GM10266 (cell line): Measurements from ENCODE around the gene RHO.

Experiments used
- DNase-seq: peaks from one replicate; pipeline ENCODE4 v3.0.0; 2012; ENCODE audit errors: extremely low spot score
- CTCF ChIP-seq: IDR thresholded peaks from 2 replicates; pipeline ENCODE4 v1.5.1; 2012; ENCODE audit warnings: mild to moderate bottlenecking, low read depth; ENCODE audit not compliant: control insufficient read depth, insufficient read depth; ENCODE audit errors: missing control alignments

RHO gene

DNA sequence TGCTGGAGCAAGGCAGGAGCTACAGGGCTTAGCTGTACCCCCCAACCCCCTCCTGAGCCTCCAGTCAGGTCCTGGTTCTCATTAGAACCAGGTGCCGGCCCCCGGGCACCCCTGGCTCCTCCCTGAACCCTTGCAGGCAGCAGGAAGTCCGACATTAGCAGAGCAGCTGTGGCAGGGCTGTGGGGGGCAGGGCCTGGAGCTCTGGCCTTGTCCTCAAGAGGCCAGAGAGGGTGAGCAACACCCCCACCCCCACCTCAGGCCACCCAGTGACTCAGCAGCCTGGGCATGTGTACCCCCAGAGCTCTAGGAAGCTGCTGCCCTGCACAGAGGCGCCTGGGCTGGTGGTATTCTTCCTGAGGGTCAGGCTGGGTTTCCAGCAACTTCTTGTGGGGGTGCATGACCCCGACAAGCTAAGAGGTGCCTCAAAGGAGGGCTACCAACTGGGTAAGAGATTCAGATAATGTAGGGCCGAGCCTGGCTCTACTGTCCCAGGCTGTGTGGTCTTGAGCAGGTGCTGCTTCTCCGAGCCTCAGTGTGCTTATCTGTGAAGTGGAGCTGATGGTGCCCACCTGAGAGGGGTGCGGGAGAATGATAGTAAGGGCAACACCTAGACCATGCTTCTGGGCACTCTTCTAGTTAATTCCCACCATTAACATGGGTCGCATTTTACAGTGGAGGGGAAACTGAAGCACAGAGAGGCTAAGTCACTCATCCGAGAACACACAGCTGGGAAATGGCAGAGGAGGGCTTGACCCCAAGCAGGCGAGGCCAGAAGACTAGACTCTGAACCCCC lies 30.5 kb downstream of the RHO start:
- no peak for DNase-seq

DNA sequence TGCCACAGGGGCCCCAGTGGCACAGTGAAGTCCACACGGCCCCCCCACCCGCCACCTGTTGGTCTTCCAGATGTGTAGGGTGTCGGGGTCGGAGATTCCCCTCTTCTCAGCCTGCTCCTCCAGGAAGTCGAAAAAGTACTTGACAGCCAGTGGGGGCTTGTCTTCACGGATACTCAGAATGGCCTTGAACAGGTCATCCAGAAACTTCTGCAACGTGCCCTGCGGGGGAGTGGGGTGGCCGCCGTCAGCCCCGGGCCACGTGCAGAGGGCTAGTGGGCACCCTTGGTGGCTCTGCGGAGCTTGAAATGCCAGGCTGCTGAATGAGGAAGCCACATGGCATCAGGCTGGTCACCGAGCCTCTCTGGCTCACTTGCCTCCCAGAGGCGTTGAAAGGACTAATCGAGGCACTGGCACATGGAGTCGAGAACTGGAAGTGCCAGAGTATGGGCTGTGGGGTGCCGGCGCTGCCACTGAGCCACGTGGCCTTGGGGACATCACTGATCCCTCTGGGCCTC lies 31.2 kb downstream of the RHO start:
- DNase-seq, result no peak
- no peak for TF ChIP-seq CTCF

More for the DNA sequence above, 30.5 kb downstream of the RHO start:
- no peak for TF ChIP-seq CTCF

- no peak for TF ChIP-seq CTCF
- DNase-seq, result no peak
These were observed 31.9 kb downstream of the RHO start for GRCh38 chr3:129560269-129560787.

DNA sequence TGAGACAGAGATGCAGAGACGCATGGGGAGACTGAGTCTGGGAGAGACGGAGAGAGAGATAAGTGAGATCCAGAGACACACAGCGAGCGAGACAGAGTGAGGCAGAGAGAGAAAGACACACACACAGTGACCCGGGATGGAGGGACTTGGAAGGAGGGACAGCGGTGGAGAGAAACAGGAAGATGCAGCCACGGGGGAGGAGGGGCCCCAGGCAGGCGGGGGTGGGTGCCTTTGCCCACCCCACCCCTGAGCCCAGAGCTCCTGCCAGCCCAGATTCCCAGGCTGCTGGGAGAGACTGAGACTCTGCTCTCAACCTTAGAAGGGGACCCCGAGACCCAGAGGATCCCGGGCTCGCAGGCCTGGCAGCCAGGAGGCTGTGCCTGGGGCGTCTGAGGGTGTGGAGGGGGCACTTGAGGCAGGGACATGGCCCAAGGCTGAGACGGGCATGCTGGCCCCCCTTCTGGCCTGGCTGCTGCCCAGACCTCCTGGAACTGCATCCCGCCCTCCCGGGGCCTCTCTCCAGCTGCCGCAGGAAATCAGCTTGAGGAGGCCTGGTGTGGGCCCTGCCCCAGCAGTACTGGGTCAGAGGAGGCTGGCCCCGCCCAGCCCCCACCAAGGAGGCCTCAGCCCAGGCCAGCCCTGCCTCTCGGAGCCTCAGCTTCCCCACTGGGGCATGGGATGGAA lies 32.6 kb downstream of the RHO start:
- no peak for DNase-seq
- TF ChIP-seq CTCF, result no peak

- TF ChIP-seq CTCF, result no peak
- no peak for DNase-seq
These were observed 33.3 kb downstream of the RHO start for GRCh38 chr3:129561619-129562248.

DNA sequence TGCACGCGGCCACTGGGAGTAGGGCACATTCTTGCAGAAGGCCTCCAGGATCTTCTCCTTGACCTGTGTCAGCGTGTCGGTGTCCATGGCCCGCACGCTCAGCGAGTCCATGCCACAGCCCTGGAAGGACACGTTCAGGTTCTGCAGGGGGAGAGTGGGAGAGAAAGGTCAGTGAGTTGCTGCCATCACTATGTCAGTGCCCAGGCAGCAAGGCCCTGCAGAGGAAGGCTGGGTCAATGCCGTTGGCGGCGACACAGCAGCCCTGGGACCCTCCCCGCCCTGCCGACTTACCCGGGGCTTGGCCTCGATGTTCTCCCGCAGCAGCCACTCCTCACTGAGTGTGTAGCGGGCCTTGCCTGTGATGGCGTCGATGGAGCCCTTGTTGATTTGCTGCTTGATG lies 34.4 kb downstream of the RHO start:
- DNase-seq, result no peak

More for the DNA sequence above, 34.4 kb downstream of the RHO start:
- TF ChIP-seq CTCF, result no peak
